HCT116 (cell line): ENCODE measurements around the gene NPTX1. TPM values are rescaled to one million over a fixed set of nuclear protein-coding genes. Genes with fewer than 3 reads are reported as not detected.

ENCODE experiments used
- ATAC-seq: fragments of 200-7000 bp; cut with Tn5 transposase; 2 replicates; pipeline ENCODE4 v1.9.1; 2020; ENCODE audit warnings: mild to moderate bottlenecking, moderate library complexity
- BruUV-seq: library from RNA; stranded (reverse); fragments of 400-500 nt; replicated peaks from 2 replicates; lab custom pipeline; 2021; lab: Mats Ljungman, UMichigan
- CTCF ChIA-PET: fragments of 300-600 bp; sonication (Branson Sonifier 250); formaldehyde crosslinking; loops from one replicate; lab custom pipeline; 2021; ENCODE audit warnings: antibody characterized with exemption; lab: Charles Lee
- POLR2A ChIA-PET: fragments of 300-600, 350-600 bp; sonication (Branson Sonifier 250); formaldehyde crosslinking; loops from one replicate; lab custom pipeline; 2021; ENCODE audit warnings: antibody characterized with exemption; lab: Charles Lee
- RAD21 ChIA-PET, 2 experiments: fragments of 300-600 bp; sonication (Branson Sonifier 250); formaldehyde crosslinking; loops; one replicate each; lab custom pipeline; 2023; ENCODE audit warnings: low total read pairs in 2 of 2; ENCODE audit not compliant: uncharacterized antibody in 2 of 2, unreplicated experiment in 2 of 2, low non-redundant PET in 1 of 2; lab: Charles Lee
- DNase-seq: peaks from one replicate; pipeline ENCODE4 v3.0.0-alpha.2; 2010; ENCODE audit warnings: low read depth, low spot score
- H2AFZ ChIP-seq: fragments of 200-600 bp; shearing (Covaris generic), sonication (generic); 2 replicates; pipeline ENCODE4 v1.6.1; 2017; ENCODE audit warnings: low read depth, mixed run types, mixed read lengths, antibody characterized with exemption, low read length; ENCODE audit not compliant: poor library complexity, severe bottlenecking
- H3K27ac ChIP-seq: 2 replicates; pipeline ENCODE4 v1.5.1; 2012; ENCODE audit warnings: low read depth, low read length
- H3K27me3 ChIP-seq: fragments of 200-600 bp; sonication (generic); 2 replicates; pipeline ENCODE4 v1.6.1; 2016; ENCODE audit warnings: mixed run types, low read length, mixed read lengths; ENCODE audit not compliant: insufficient read depth
- H3K36me3 ChIP-seq, 2 experiments: fragments of 200-500 bp in 1 of 2; fragments of 200-600 bp in 1 of 2; sonication (Bioruptor generic) in 1 of 2; sonication (generic) in 1 of 2; 2 replicates each; pipeline versions ENCODE4 v1.5.1 to v1.6.1; 2014 to 2016; ENCODE audit warnings: low read length in 2 of 2, inconsistent platforms in 1 of 2, mixed read lengths in 1 of 2, mixed run types in 1 of 2; ENCODE audit not compliant: insufficient read depth in 2 of 2, control insufficient read depth in 1 of 2
- H3K4me1 ChIP-seq, 2 experiments: fragments of 200-600 bp in 1 of 2; sonication (generic) in 1 of 2; 2 replicates each; pipeline versions ENCODE4 v1.5.1 to v1.6.1; 2012 to 2017; ENCODE audit warnings: low read length in 2 of 2, inconsistent platforms in 1 of 2, mild to moderate bottlenecking in 1 of 2, mixed read lengths in 1 of 2, mixed run types in 1 of 2, moderate library complexity in 1 of 2; ENCODE audit not compliant: insufficient read depth in 2 of 2, control insufficient read depth in 1 of 2
- H3K4me2 ChIP-seq: fragments of 200-600 bp; sonication (generic); 2 replicates; pipeline ENCODE4 v1.6.1; 2017; ENCODE audit warnings: mixed run types, low read length, mixed read lengths
- H3K4me3 ChIP-seq, 2 experiments: fragments of 200-600 bp in 1 of 2; sonication (generic) in 1 of 2; replicated peaks in 1 of 2; 2 replicates each; pipeline ENCODE4 v1.5.1; 2011 to 2016; ENCODE audit warnings: low read length in 2 of 2, control low read depth in 1 of 2, low read depth in 1 of 2, mild to moderate bottlenecking in 1 of 2, mixed read lengths in 1 of 2, mixed run types in 1 of 2
- H3K79me2 ChIP-seq: fragments of 200-600 bp; sonication (generic); 2 replicates; pipeline ENCODE4 v1.6.1; 2017; ENCODE audit warnings: mild to moderate bottlenecking, mixed run types, low read length, moderate library complexity, mixed read lengths; ENCODE audit not compliant: insufficient read depth
- H3K9ac ChIP-seq: fragments of 200-600 bp; sonication (generic); 2 replicates; pipeline ENCODE4 v1.6.1; 2016; ENCODE audit warnings: low read length, mixed read lengths
- H3K9me2 ChIP-seq: fragments of 200-600 bp; sonication (generic), shearing (Covaris generic); 2 replicates; pipeline ENCODE4 v1.6.1; 2017; ENCODE audit warnings: mixed run types, mild to moderate bottlenecking, moderate library complexity; ENCODE audit not compliant: insufficient read depth
- H3K9me3 ChIP-seq, 2 experiments: fragments of 200-500 bp in 1 of 2; fragments of 200-600 bp in 1 of 2; sonication (Bioruptor generic) in 1 of 2; sonication (generic) in 1 of 2; 2 replicates each; pipeline ENCODE4 v1.6.1; 2014 to 2017; ENCODE audit warnings: low read length in 2 of 2, mixed read lengths in 2 of 2, inconsistent platforms in 1 of 2, low read depth in 1 of 2, mild to moderate bottlenecking in 1 of 2, mixed run types in 1 of 2, moderate library complexity in 1 of 2; ENCODE audit not compliant: control insufficient read depth in 1 of 2, insufficient read depth in 1 of 2
- H4K20me1 ChIP-seq: fragments of 200-600 bp; sonication (generic), shearing (Covaris generic); 2 replicates; pipeline ENCODE4 v1.6.1; 2017; ENCODE audit warnings: mixed run types, mild to moderate bottlenecking, moderate library complexity; ENCODE audit not compliant: insufficient read depth
- CBX3 ChIP-seq: IDR thresholded peaks from 2 replicates; pipeline ENCODE4 v1.6.1; 2012; ENCODE audit warnings: low read depth
- CTCF ChIP-seq, 3 experiments: fragments of 200-600 bp in 1 of 3; sonication (generic) in 1 of 3; IDR thresholded peaks in 2 of 3; conservative IDR thresholded peaks in 1 of 3; 2 replicates each; pipeline ENCODE4 v1.5.1; 2012 to 2017; ENCODE audit warnings: low read depth in 2 of 3, low read length in 2 of 3, antibody characterized with exemption in 1 of 3, borderline replicate concordance in 1 of 3, control low read depth in 1 of 3, mild to moderate bottlenecking in 1 of 3, mixed read lengths in 1 of 3, mixed run types in 1 of 3, moderate library complexity in 1 of 3; ENCODE audit not compliant: insufficient read depth in 1 of 3
- ELF1 ChIP-seq: IDR thresholded peaks from 2 replicates; pipeline ENCODE4 v1.6.1; 2012; ENCODE audit warnings: low read depth, borderline replicate concordance
- EZH2phosphoT487 ChIP-seq: fragments of 200-600 bp; IDR thresholded peaks from 2 replicates; pipeline ENCODE4 v1.6.1; 2018; ENCODE audit warnings: antibody characterized with exemption, borderline replicate concordance
- FOSL1 ChIP-seq: IDR thresholded peaks from 2 replicates; pipeline ENCODE4 v1.6.1; 2012; ENCODE audit warnings: low read depth
- JUND ChIP-seq: IDR thresholded peaks from 2 replicates; pipeline ENCODE4 v1.6.1; 2012
- POLR2A ChIP-seq: IDR thresholded peaks from 2 replicates; pipeline ENCODE4 v1.7.0; 2011; ENCODE audit warnings: borderline replicate concordance; ENCODE audit not compliant: insufficient read depth, insufficient read length; ENCODE audit errors: extremely low read depth
- POLR2AphosphoS5 ChIP-seq: IDR thresholded peaks from 2 replicates; pipeline ENCODE4 v1.6.1; 2011; ENCODE audit warnings: mild to moderate bottlenecking, low read depth, low read length, moderate library complexity
- RAD21 ChIP-seq: IDR thresholded peaks from 2 replicates; pipeline ENCODE4 v1.6.1; 2012; ENCODE audit warnings: low read depth, mild to moderate bottlenecking
- REST ChIP-seq: IDR thresholded peaks from 2 replicates; pipeline ENCODE4 v1.6.1; 2012; ENCODE audit warnings: low read depth
- SIN3A ChIP-seq: IDR thresholded peaks from 2 replicates; pipeline ENCODE4 v1.6.1; 2012; ENCODE audit warnings: low read depth
- SP1 ChIP-seq: IDR thresholded peaks from 2 replicates; pipeline ENCODE4 v1.6.1; 2012; ENCODE audit warnings: low read depth
- SRF ChIP-seq: IDR thresholded peaks from 2 replicates; pipeline ENCODE4 v1.6.1; 2012; ENCODE audit warnings: low read depth
- TCF7L2 ChIP-seq: IDR thresholded peaks from 2 replicates; pipeline ENCODE4 v1.7.0; 2011; ENCODE audit warnings: borderline replicate concordance, inconsistent platforms; ENCODE audit not compliant: insufficient read depth, insufficient read length; ENCODE audit errors: extremely low read depth
- YY1 ChIP-seq: IDR thresholded peaks from 2 replicates; pipeline ENCODE4 v1.6.1; 2011; ENCODE audit warnings: low read length, low read depth, moderate library complexity, mild to moderate bottlenecking; ENCODE audit not compliant: insufficient replicate concordance; ENCODE audit errors: extremely low read depth
- ZNF274 ChIP-seq: fragments of 200-500 bp; sonication (Bioruptor generic); IDR thresholded peaks from 2 replicates; pipeline ENCODE4 v1.6.1; 2014; ENCODE audit warnings: mild to moderate bottlenecking, low read depth, low read length, inconsistent platforms
- intact Hi-C: fragments of 100-400 bp; cut with micrococcal nuclease; formaldehyde crosslinking; loops from 2 replicates; pipeline ENCODE4 v1.10.0; 2022
- total RNA-seq: library from RNA; stranded (reverse); gene quantifications from one replicate; pipeline ENCODE4 v1.2.1, GENCODE V29; 2021; ENCODE audit not compliant: unreplicated experiment

Gene NPTX1
- total RNA-seq, 1 experiment from 2014 or later, result 0.15 TPM

DNA sequence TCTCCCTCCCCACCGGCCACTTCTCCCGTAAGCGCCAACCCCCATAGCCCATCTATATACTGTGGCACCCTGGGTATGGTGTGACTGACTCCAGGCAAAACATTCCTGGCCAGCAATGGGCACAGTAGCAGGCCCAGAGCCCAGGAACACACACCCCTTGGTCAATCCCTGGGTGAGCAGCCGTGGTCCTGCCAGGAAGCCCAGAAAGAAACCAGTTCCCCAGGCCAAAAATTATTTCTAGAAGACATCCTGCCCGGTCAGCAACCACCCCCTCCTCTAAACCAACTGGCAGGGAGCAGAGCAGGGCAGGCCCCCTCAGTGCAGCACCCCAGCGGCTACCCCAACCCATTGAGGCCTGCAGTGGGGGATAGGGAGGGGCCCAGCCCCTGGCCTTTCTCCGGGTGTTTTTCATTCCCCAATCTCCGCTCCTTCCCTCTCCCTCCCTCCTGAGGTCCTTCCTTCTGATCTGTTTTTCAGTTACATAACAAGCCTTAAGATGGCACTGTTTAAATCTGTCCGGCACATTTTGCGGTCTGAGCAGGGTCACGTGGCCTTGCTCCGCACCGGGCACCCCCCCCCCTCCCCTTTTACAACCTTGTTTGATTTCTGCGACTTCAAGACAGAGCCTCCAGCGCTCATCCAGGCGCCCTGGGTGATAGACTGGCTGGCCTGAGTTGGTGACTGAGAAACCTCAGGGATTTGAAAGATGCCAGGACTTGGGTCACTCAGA lies 2.0 kb downstream of the NPTX1 start:
- peak overlapping the region; percentile 55 for H3K4me2 ChIP-seq
- peak overlapping the region; percentile 56 for H2AFZ ChIP-seq
- no peaks in the 10 kb centered on the region for H4K20me1 ChIP-seq
- H3K9me3 ChIP-seq, result no peaks in the 10 kb centered on the region
- peak; percentile 58 for DNase-seq
- peaks cover 12 to 19% of the 10 kb centered on the region in 2 experiments for H3K4me1 ChIP-seq
- no TSS peak for BruUV-seq
- POLR2A ChIA-PET, result no interaction called here
- CTCF ChIA-PET, result interaction anchor here (0.7 to 1.1 kb wide), 3 partner anchors 96 to 138 kb away, joined by 3 to 5 read pairs (median 3); no protein-coding TSS in a partner anchor
- no peak overlapping the region for H3K9ac ChIP-seq
- H3K79me2 ChIP-seq, result no peaks in the 10 kb centered on the region
- TF ChIP-seq ELF1 (no peak), ZNF274 (no peak), REST (no peak), RAD21 (no peak; the same call in none of the 2 replicates), TCF7L2 (peak; percentile 35), YY1 (peak; percentile 42), EZH2phosphoT487 (no peak), SIN3A (no peak), CTCF (IDR thresholded peaks at IDR 0.05 in 2 of 3, conservative IDR thresholded peaks at IDR 0.05 in 1 of 3; ENCODE audit: borderline replicate concordance in 1 of 3, insufficient read depth in 1 of 3, low read depth in 2 of 3, low read length in 2 of 3) (peak; percentile 21 to 66 (median 43); a peak in 4 of 6 replicates), CBX3 (no peak), SRF (no peak), SP1 (no peak), POLR2A (no peak), POLR2AphosphoS5 (no peak), JUND (no peak), FOSL1 (no peak)
- ATAC-seq, result peak; percentile 86
- H3K9me2 ChIP-seq, result no peaks in the 10 kb centered on the region
- no peaks in the 10 kb centered on the region for H3K36me3 ChIP-seq
- RAD21 ChIA-PET, result no interaction called here
- H3K27ac ChIP-seq, result peak overlapping the region; percentile 2; the same call in 1 of the 2 replicates
- intact Hi-C loops, result loop anchor here (1.0 kb wide), 1 partner anchor 101 kb away; no protein-coding TSS in a partner anchor
- no peaks in the 10 kb centered on the region for H3K27me3 ChIP-seq
- H3K4me3 ChIP-seq, result no peak overlapping the region
